Body of pancreas (tissue), 4 donors: ENCODE results near the gene MYEOV.

Experiments used
- POLR2A ChIP-seq, 3 donors: fragments of 450-650 bp; IDR thresholded peaks; one replicate each; pipeline ENCODE4 v1.6.1; 2016; ENCODE audit warnings: antibody characterized with exemption in 3 of 3, mild to moderate bottlenecking in 2 of 3
- TF ChIP-seq, protein P1 (sequence below), 7 experiments: fragments of 450-650 bp in 4 of 7; fragments of 200-600 bp in 3 of 7; sonication (generic) in 3 of 7; IDR thresholded peaks; one replicate each; pipeline ENCODE4 v1.5.1; 2016 to 2019; ENCODE audit warnings: antibody characterized with exemption in 7 of 7

DNA sequence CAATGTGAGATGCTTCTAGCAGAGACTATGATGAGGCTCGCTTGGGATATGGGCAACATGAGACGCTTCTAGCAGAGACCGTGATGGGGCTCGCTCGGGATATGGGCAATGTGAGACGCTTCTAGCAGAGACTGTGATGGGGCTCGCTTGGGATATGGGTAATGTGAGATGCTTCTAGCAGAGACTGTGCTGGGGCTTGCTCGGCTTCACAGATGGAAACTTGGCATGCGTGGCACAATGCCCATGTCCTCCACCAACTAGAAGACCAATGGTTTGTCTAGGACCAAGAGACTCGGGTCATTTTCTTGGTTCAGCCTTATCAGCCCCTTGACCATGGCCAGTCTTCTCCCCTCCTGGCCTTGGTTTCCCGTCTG lies 7.1 kb downstream of the MYEOV start:
- TF ChIP-seq, protein P1, sequence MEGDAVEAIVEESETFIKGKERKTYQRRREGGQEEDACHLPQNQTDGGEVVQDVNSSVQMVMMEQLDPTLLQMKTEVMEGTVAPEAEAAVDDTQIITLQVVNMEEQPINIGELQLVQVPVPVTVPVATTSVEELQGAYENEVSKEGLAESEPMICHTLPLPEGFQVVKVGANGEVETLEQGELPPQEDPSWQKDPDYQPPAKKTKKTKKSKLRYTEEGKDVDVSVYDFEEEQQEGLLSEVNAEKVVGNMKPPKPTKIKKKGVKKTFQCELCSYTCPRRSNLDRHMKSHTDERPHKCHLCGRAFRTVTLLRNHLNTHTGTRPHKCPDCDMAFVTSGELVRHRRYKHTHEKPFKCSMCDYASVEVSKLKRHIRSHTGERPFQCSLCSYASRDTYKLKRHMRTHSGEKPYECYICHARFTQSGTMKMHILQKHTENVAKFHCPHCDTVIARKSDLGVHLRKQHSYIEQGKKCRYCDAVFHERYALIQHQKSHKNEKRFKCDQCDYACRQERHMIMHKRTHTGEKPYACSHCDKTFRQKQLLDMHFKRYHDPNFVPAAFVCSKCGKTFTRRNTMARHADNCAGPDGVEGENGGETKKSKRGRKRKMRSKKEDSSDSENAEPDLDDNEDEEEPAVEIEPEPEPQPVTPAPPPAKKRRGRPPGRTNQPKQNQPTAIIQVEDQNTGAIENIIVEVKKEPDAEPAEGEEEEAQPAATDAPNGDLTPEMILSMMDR (IDR thresholded peaks at IDR 0.05): no peak
- no peak for TF ChIP-seq POLR2A (IDR thresholded peaks at IDR 0.05)
